DMS 273 (cell line): Measurements from ENCODE around the gene PTPN3.
A peak's percentile ranks its signal among the peaks of the same experiment; 100 is the strongest.

Source experiments
- DNase-seq: peaks from one replicate; lab custom pipeline; 2025; ENCODE audit not compliant: unreplicated experiment; lab: John Stamatoyannopoulos, UW

PTPN3 gene

DNA sequence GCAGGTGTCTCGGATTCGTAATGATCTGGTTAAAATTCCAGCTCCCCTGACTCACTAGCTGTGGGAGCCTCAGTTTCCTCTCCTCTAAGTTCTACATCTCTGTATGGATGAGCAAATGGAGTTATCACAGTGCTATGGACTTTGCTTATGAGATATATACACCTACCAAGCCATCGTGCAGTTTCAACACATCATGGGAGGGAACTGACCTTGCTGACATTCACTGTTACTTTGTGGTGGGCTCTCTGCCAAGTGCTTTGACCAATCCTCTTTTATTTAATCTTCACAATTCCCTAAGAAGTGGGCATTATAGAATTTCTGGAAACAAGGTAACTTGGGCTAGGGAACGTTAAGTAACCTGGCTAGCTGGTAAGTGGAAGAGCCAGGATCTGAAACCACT, 70.2 kb downstream of the PTPN3 start:
- DNase-seq: no peak

GRCh38 chr9:109426626-109427402, 71.3 kb downstream of the PTPN3 start:
- DNase-seq: no peak

GRCh38 chr9:109424618-109425017, 73.5 kb downstream of the PTPN3 start:
- DNase-seq: no peak

DNA sequence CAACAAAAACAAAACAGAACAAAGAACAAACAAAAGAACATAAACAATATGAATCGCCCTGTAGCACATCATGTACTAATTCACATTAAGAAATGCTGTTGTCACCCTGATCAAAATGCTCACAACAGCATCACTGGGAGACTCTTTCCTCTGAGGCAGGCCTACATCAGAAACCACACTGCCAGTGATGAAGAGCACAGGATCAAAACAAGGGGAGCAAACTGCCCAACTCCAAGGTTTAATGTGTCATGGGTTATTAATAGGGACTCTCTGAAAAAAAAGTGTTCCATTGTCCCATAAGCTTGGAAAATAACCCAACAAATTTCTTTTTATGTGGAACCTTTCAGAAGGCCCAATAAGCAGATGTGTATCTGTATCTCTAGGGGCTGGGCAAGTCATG, 74.2 kb downstream of the PTPN3 start:
- no peak for DNase-seq

DNA sequence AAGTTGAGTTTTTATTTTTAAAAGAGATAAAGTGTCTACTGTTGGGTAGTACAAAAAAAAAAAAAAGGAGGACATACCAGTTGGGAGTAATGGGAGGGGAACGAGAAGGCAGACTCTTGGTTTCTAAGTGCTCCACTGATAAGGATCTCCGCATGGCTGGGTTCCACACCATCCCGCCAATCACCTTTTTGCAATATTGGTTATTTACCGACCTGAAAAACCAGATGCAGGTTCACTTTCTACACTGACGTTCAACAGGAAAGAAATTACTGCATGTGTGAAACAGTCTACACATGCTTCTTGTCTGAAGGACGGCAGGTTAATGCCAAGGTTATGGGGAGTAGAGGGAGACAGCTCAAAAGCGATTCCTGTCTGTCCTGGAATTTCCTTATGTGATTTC, 75.5 kb downstream of the PTPN3 start:
- DNase-seq: no peak

- DNase-seq: no peak
Observed at GRCh38 chr9:109421026-109421970, 76.8 kb downstream of the PTPN3 start.

- no peak for DNase-seq
Observed at GRCh38 chr9:109419531-109419930, 78.6 kb downstream of the PTPN3 start.

DNA sequence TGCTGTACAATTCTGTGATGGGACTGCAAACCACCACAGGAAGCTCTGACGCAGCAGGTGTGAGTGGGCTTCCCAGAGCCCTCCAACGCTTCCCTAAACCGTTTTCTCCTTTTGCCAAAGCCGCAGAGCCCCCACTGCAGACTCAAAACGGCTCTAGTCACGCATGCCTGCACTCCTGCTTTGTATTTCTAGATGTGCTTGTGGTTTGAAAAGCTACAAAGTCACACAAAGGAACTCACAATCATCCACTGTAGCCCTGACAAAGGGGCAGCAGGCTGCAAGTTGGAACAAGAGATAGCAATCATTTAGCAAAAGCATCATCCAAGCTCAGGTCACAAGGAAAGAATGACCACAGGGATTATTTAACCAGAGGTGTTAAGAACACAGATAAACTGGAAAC, 79.3 kb downstream of the PTPN3 start:
- DNase-seq: no peak

- DNase-seq: no peak
Observed at GRCh38 chr9:109417585-109418544, 80.2 kb downstream of the PTPN3 start.

- DNase-seq: no peak
Observed at GRCh38 chr9:109417054-109417453, 81.1 kb downstream of the PTPN3 start.

DNA sequence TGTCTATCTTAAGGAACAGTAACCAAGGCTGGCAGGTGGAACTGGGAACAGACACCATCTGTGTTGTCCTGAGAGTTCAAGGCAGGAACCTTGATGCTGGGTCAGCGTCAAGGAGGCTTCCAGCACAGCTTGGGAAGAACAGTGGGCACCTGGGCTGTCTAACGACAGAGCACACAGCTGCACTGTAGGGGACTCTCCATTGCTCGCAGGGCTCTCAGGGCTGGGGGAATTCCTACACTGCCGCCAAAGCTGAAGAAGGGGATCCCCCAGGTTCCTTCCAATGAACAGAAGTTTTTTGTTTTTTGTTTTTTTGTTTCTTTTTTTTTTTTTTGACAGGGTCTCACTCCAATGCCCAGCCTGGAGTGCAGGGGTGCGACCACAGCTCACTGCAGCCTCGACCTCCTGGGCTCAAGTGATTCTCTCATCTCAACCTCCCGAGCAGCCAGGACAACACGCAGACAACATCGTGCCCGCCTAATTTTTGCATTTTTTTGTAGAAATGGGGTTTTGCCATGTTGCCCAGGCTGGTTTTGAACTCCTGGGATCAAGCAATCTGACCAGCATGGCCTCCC, 81.9 kb downstream of the PTPN3 start:
- DNase-seq: no peak

- no peak for DNase-seq
Observed at GRCh38 chr9:109414125-109414785, 83.9 kb downstream of the PTPN3 start.

DNA sequence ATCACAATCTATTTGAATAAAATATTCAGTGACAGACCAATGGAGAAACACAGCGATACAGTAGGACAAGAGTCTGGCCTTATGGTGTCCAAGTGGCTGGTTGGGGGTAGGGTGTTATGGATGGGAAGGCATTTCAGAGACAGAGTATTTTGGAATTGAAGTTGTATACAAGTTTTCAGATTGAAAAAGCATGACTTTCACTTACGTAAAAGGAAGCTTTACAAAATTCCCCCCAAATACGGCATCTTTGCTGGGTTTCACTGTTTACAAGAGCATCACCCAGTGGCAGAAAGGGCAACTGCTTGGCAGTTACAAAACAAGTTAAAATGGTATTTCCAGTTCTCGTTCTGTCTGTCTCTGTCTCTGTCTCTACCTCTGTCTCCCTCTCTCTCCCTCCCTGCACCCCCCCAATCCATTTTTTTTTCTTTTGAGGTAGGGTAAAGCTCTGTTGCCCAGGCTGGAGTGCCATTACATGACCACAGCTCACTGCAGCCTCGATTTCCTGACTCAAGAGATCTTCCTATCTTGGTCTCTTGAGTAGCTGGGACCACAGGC, 86.2 kb downstream of the PTPN3 start:
- peak; percentile 50 for DNase-seq

- DNase-seq: no peak
Observed at GRCh38 chr9:109411069-109411761, 86.9 kb downstream of the PTPN3 start.

- peak; percentile 5 for DNase-seq
Observed at GRCh38 chr9:109409773-109410397, 88.2 kb downstream of the PTPN3 start.

DNA sequence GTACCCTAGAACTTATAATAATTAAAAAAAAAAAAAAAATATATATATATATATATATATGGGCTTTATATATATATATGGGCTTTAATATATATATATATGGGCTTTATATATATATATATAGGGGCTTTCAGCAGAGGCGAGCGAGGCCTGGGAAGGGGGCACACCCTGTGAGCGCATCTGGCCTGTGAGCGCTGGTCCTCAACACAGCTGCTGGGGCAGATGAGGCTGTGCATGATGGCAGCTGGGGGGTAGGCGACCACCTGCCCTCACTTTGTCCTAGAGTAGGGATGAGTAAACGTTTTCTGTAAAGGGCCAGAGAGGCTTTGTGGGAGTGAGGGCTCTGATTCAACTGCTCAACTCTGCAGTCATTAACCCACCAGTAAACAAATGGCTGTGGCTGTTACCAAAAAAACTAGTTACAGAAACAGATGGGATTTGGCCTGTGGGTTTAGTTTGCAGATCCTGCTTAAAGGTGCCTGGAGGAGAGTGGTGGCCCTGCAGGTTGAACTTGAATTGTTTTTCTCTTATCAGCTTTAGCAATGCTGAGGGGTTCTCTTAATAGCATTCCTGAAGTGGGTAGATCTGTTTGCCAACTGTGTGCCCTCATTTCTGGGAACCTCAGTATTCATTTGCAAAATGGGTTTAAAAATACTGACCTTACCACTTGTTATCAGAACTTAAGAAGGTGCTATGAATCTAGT, 89.2 kb downstream of the PTPN3 start:
- peak; percentile 42 for DNase-seq

DNA sequence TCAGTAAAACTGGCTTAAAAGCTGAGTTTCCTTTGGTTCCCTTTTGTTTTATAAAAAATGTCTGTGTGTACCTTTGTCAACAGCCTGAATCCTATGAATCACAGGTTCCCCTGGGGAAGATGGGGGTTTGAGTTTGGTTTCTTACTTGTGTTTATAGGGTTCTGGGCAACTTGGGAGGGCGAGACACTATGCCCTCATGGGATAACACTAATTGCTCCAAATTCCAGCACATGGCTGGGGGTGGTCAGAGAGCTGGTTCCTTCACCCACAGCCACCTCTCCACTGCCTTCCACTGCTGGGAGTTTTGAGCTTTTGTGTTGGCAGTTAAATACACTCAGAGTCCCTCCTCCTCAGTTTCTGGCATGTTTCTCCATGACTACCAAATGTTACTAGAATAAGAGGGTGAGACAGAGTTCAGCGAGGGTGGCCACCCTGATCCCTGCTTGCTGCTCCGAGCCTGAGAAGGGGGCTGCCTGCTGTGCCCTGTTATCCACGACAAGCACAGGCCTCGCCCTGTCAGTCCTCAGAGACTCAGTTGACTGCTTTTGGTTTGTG, 94.3 kb downstream of the PTPN3 start:
- DNase-seq: no peak

- no peak for DNase-seq
Observed at GRCh38 chr9:109403116-109403515, 95.0 kb downstream of the PTPN3 start.
